K562 (cell line): Measurements from ENCODE around the gene ZCCHC8. TPM values are rescaled to one million over a fixed set of nuclear protein-coding genes. Genes with fewer than 3 reads are reported as not detected.

Source experiments
- ARID4B ChIP-seq: sonication (generic); formaldehyde crosslinking; IDR thresholded peaks from 2 replicates; pipeline ENCODE4 v1.8.0; 2022; ENCODE audit warnings: mild to moderate bottlenecking, missing genetic modification reagents
- BCLAF1 ChIP-seq, 2 experiments: fragments of 450-650 bp in 1 of 2; IDR thresholded peaks; 2 replicates each; pipeline ENCODE4 v1.6.1; 2011 to 2017; ENCODE audit warnings: low read depth in 2 of 2, antibody characterized with exemption in 1 of 2, borderline replicate concordance in 1 of 2, low read length in 1 of 2, mild to moderate bottlenecking in 1 of 2, mixed read lengths in 1 of 2; ENCODE audit not compliant: control insufficient read depth in 1 of 2
- BRD4 ChIP-seq: fragments of 200-600 bp; sonication (generic); IDR thresholded peaks from 2 replicates; pipeline ENCODE4 v1.6.1; 2017; ENCODE audit warnings: inconsistent platforms
- BRF1 ChIP-seq: IDR thresholded peaks from 3 replicates; pipeline ENCODE4 v1.6.1; 2011; ENCODE audit warnings: borderline replicate concordance, mild to moderate bottlenecking; ENCODE audit not compliant: insufficient read length; ENCODE audit errors: extremely low read depth
- GATAD2B ChIP-seq: fragments of 450-650 bp; IDR thresholded peaks from 2 replicates; pipeline ENCODE4 v1.6.1; 2017; ENCODE audit warnings: mild to moderate bottlenecking, borderline replicate concordance
- HDAC8 ChIP-seq: fragments of 450-650 bp; IDR thresholded peaks from 2 replicates; pipeline ENCODE4 v1.6.1; 2016; ENCODE audit warnings: mild to moderate bottlenecking, missing genetic modification characterization, moderate library complexity, missing compliant biosample characterization
- HNRNPL ChIP-seq: fragments of 200-400 bp; formaldehyde crosslinking; IDR thresholded peaks from 2 replicates; pipeline ENCODE4 v1.6.1; 2017; ENCODE audit warnings: low read depth, mild to moderate bottlenecking, low read length
- ILF3 ChIP-seq: fragments of 450-650 bp; IDR thresholded peaks from 2 replicates; pipeline ENCODE4 v1.6.1; 2018; ENCODE audit warnings: antibody characterized with exemption, mild to moderate bottlenecking, moderate library complexity, borderline replicate concordance
- KDM1A ChIP-seq, 2 experiments: fragments of 450-650 bp; IDR thresholded peaks; 2 replicates each; pipeline ENCODE4 v1.6.1; 2016; ENCODE audit warnings: mild to moderate bottlenecking in 2 of 2
- PHF8 ChIP-seq: fragments of 200-600 bp; sonication (generic); IDR thresholded peaks from 2 replicates; pipeline ENCODE4 v1.6.1; 2012; ENCODE audit warnings: mixed run types, mild to moderate bottlenecking, inconsistent platforms, low read length, moderate library complexity, borderline replicate concordance
- SMAD4 ChIP-seq: fragments of 250-450 bp; sonication (Bioruptor Pico); conservative IDR thresholded peaks from 2 replicates; pipeline ENCODE4 v1.8.0; 2021; ENCODE audit warnings: inconsistent platforms, mild to moderate bottlenecking, moderate library complexity
- SMARCA5 ChIP-seq: fragments of 450-650 bp; IDR thresholded peaks from 2 replicates; pipeline ENCODE4 v1.6.1; 2016
- TBP ChIP-seq: optimal IDR thresholded peaks from 2 replicates; pipeline ENCODE3; 2011; ENCODE audit warnings: low read depth, low read length, improper control_type of control experiment
- THAP12 ChIP-seq: fragments of 250-450 bp; sonication (Bioruptor Pico); IDR thresholded peaks from 2 replicates; pipeline ENCODE4 v1.9.0; 2021; ENCODE audit warnings: mild to moderate bottlenecking, inconsistent platforms
- ZBTB7A ChIP-seq: IDR thresholded peaks from 2 replicates; pipeline ENCODE4 v1.6.1; 2011; ENCODE audit warnings: low read depth, mild to moderate bottlenecking, low read length, moderate library complexity, borderline replicate concordance; ENCODE audit not compliant: control insufficient read depth
- ZFP36 ChIP-seq: fragments of 150-350 bp; IDR thresholded peaks from 2 replicates; pipeline ENCODE4 v1.6.1; 2018; ENCODE audit warnings: low read length, low read depth; ENCODE audit not compliant: partially characterized antibody
- polyA plus RNA-seq, 8 experiments: library from polyadenylated mRNA; depleted of rRNA in 4 of 8; stranded (reverse) in 5 of 8; unstranded in 3 of 8; fragments of >200 nt; fragmentation: Nextera tagmentation in 2 of 8; fragmentation: Illumina TruSeq in 1 of 8; extraction: Ambion mirVana in 2 of 8; extraction: Trizol in 1 of 8; gene quantifications; 2 replicates each; pipeline versions ENCODE4 v1.2.1 to v1.2.3, GENCODE V29; 2011 to 2014; ENCODE audit warnings: inconsistent platforms in 1 of 8, missing spikeins in 1 of 8
- total RNA-seq, 7 experiments: library from RNA; depleted of rRNA in 6 of 7; stranded (reverse); fragments of >200 nt in 6 of 7; fragmentation: Illumina TruSeq in 2 of 7; extraction: Trizol in 2 of 7; gene quantifications; 2 replicates each; pipeline versions ENCODE4 v1.2.1 to v1.2.3, GENCODE V29; 2011 to 2021; ENCODE audit warnings: low replicate concordance in 1 of 7

ZCCHC8 gene
- total and polyA plus RNA-seq, 9 of the 15 experiments (the other 6 are each of a cell fraction or from before 2014, with no cell fraction given), result 14.8 to 50.9 (median 34.1) TPM

GRCh38 chr12:122421821-122422729 is 78.7 kb downstream of the ZCCHC8 start, which contains the start of gene CLIP1 (continued):
- TF ChIP-seq BCLAF1 (IDR thresholded peaks at IDR 0.05; ENCODE audit: borderline replicate concordance in 1 of 2, control insufficient read depth in 1 of 2, low read depth in 2 of 2, low read length in 1 of 2), result no peak
- peak; percentile 71; the same call in 1 of the 2 replicates for TF ChIP-seq HNRNPL
- TF ChIP-seq ZBTB7A, result peak; percentile 81
- peak; percentile 76 for TF ChIP-seq TBP
- TF ChIP-seq ZFP36, result no peak
- TF ChIP-seq BRF1, result no peak
- TF ChIP-seq ILF3, result peak; percentile 63; the same call in 1 of the 2 replicates
- peak; percentile 71; the same call in 1 of the 2 replicates for TF ChIP-seq PHF8
- TF ChIP-seq KDM1A (IDR thresholded peaks at IDR 0.05), result peak in 1 of 2 experiments; percentile 70; a peak in 2 of 4 replicates
- peak; percentile 93 for TF ChIP-seq GATAD2B
- TF ChIP-seq HDAC8, result no peak
- TF ChIP-seq ARID4B (CRISPR knock-in tag), result peak; percentile 2; the same call in 1 of the 2 replicates
- peak; percentile 78 for TF ChIP-seq SMAD4 (CRISPR knock-in tag)
- peak; percentile 73; the same call in 1 of the 2 replicates for TF ChIP-seq BRD4
- TF ChIP-seq THAP12 (CRISPR knock-in tag), result peak; percentile 66; the same call in 1 of the 2 replicates
- no peak for TF ChIP-seq SMARCA5
